ENCODE results near the gene RGL2. TPM values are rescaled to one million over a fixed set of nuclear protein-coding genes. Genes with fewer than 3 reads are reported as not detected.

RGL2 gene
- total and polyA plus RNA-seq, 2 of the 13 experiments (the other 11 are each of a cell fraction or from before 2014, with no cell fraction given), result 22.9 to 47.4 TPM

DNA sequence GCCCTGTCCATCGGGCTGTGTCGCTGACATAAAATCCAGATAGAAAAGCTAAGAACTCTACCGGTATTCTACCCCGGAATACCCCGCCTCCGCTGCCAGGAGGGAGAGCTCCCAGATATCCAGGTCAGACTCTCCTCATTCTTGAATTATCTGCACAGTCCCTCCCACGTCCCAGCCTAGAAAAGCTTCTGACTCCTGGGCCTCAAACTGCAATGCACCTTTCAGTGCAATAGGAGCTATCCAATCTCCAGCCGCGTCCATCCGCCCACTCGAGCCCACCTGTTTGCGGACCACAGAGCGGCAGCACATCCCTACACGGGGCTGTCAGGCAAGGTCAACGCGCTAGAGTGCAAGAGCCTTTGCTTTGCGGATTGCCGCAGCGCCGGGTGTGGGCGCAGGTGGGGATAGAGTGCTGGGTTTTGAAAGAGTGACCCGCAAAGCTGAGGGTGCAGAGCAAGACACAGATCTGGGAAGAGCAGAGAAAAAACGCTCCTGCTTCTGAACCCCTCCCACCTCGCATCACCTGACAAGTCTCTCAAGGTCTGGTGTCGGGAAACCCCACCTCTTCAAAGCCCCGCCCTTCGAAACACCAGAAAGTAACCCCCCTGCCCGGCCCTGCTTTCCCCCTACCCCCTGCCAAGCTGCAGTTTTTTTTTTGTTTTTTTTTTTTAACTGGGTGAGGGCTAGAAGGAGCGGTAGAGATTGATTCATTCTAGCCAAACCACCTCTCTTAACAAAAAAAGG is 13.8 kb upstream of the RGL2 start:
- no TSS peak for BruUV-seq (replicated peaks)
- 0 out of 5 replicates have a peak, but pooled peaks cover 0 to 2% of the 10 kb centered on the region in 2 experiments for H3K36me3 ChIP-seq (replicated peaks in 1 of 2; ENCODE audit: control insufficient read depth in 1 of 2, insufficient read depth in 2 of 2, low read length in 2 of 2)
- H3K9me3 ChIP-seq (ENCODE audit: low read length), result no peaks in the 10 kb centered on the region
- CTCF ChIA-PET (ENCODE audit: low intra/inter-chr PET ratio, low total read pairs), result no interaction called here
- intact Hi-C loops (cut with micrococcal nuclease; ENCODE audit: unreplicated experiment) (loop anchor here (1.0 to 5.0 kb wide), 2 partner anchors 32 to 40 kb away; partner anchors contain the start of genes RPS18 and VPS52), in situ Hi-C loops (cut with HindIII; ENCODE audit: extremely low pct_ligation_motif_present, low pct_unique_long_range_greater_than_20kb) (no loop called here)
- ATAC-seq, result peak; percentile 65
- H3K27me3 ChIP-seq (ENCODE audit: control insufficient read depth in 1 of 2, insufficient read depth in 2 of 2, low read length in 2 of 2), result no peaks in the 10 kb centered on the region; a peak in 1 of 5 replicates
- H2AFZ ChIP-seq (ENCODE audit: low read length), result no peak overlapping the region
- peaks cover 3% of the 10 kb centered on the region; the same call in 1 of the 2 replicates for H4K20me1 ChIP-seq (ENCODE audit: insufficient read depth, low read length)
- peak overlapping the region; percentile 94 for H3K4me2 ChIP-seq (ENCODE audit: low read depth, low read length)
- FAIRE-seq, result peak; percentile 83
- POLR2A ChIA-PET, result interaction anchor here (0.6 to 2.7 kb wide), 10 partner anchors 10 to 340 kb away, joined by 3 to 40 read pairs (median 9); partner anchors contain the start of genes CUTA, PFDN6, PHF1 and RGL2
- H3K27ac ChIP-seq (ENCODE audit: extremely low read length, insufficient read depth, low read length), result peak overlapping the region; percentile 83
- WGBS (ENCODE audit: low lambda C conversion rate), result 7% methylated on average over 26 of the region's 29 CpGs
- H3K9ac ChIP-seq (ENCODE audit: insufficient read depth, low read depth, low read length), result peak overlapping the region; percentile 92
- peaks cover 20% of the 10 kb centered on the region for H3K79me2 ChIP-seq (ENCODE audit: insufficient read depth, low read length)
- peak overlapping the region; percentile 92 to 98 (median 98) for H3K4me3 ChIP-seq (replicated peaks in 1 of 3; ENCODE audit: insufficient read depth in 1 of 3, low read depth in 2 of 3, low read length in 3 of 3)
- DNase-seq (ENCODE audit: low spot score), result peak; percentile 84
- peaks cover 24% of the 10 kb centered on the region for H3K4me1 ChIP-seq (ENCODE audit: insufficient read depth, low read length)
- 0 out of 2 replicates have a peak, but pooled peaks have one; percentile 31 for TF ChIP-seq PCBP1 (IDR thresholded peaks at IDR 0.05; ENCODE audit: borderline replicate concordance, low read depth, low read length)
- no peak; the same call in 1 of the 2 replicates for TF ChIP-seq ZNF766 (CRISPR knock-in tag; IDR thresholded peaks at IDR 0.05; ENCODE audit: borderline replicate concordance)
- peak; percentile 67; the same call in 1 of the 2 replicates for TF ChIP-seq GATAD2A (CRISPR knock-in tag; IDR thresholded peaks at IDR 0.05)
- TF ChIP-seq KMT2A (CRISPR knock-in tag; IDR thresholded peaks at IDR 0.05), result peak; percentile 72
- TF ChIP-seq, protein P1, sequence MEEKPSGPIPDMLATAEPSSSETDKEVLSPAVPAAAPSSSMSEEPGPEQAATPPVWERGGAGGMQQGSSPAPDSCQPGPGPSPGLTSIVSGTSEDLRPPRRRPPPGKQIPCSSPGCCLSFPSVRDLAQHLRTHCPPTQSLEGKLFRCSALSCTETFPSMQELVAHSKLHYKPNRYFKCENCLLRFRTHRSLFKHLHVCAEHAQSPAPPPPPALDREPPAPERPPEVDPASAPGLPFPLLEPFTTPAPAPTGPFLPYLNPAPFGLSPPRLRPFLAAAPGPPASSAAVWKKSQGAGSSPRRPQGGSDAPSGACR (CRISPR knock-in tag; IDR thresholded peaks at IDR 0.05), result 0 out of 2 replicates have a peak, but pooled peaks have one; percentile 31
- TF ChIP-seq ZNF883 (CRISPR knock-in tag; IDR thresholded peaks at IDR 0.05; ENCODE audit: not compliant biosample characterization), result no peak
- peak; percentile 71 for TF ChIP-seq ZEB1 (IDR thresholded peaks at IDR 0.05; ENCODE audit: insufficient replicate concordance, low read depth)
- peak; percentile 59 for TF ChIP-seq TEAD3 (CRISPR knock-in tag; optimal IDR thresholded peaks at IDR 0.05; ENCODE audit: borderline replicate concordance)
- TF ChIP-seq NCOA2 (CRISPR knock-in tag; IDR thresholded peaks at IDR 0.05), result peak; percentile 16; the same call in 1 of the 2 replicates
- TF ChIP-seq ZNF362 (CRISPR knock-in tag; IDR thresholded peaks at IDR 0.05; ENCODE audit: borderline replicate concordance), result peak; percentile 69; the same call in 1 of the 2 replicates
- TF ChIP-seq TBX2 (CRISPR knock-in tag; IDR thresholded peaks at IDR 0.05; ENCODE audit: borderline replicate concordance), result peak; percentile 72; the same call in 1 of the 2 replicates
- TF ChIP-seq NFKBIZ (CRISPR knock-in tag; IDR thresholded peaks at IDR 0.05), result 0 out of 2 replicates have a peak, but pooled peaks have one; percentile 37
- peak in 1 of 2 experiments; percentile 59; a peak in 1 of 4 replicates for TF ChIP-seq POLR2A (IDR thresholded peaks at IDR 0.05; ENCODE audit: insufficient read depth in 1 of 2, low read depth in 2 of 2, low read length in 2 of 2)
- TF ChIP-seq HIVEP1 (CRISPR knock-in tag; IDR thresholded peaks at IDR 0.05), result peak; percentile 69; the same call in 1 of the 2 replicates
- no peak for TF ChIP-seq ZNF672 (CRISPR knock-in tag; IDR thresholded peaks at IDR 0.05)
- no peak for TF ChIP-seq ZNF816 (CRISPR knock-in tag; IDR thresholded peaks at IDR 0.05; ENCODE audit: borderline replicate concordance)
- peak; percentile 48; the same call in 1 of the 2 replicates for TF ChIP-seq ELF3 (CRISPR knock-in tag; IDR thresholded peaks at IDR 0.05)
- peak; percentile 44; the same call in 1 of the 2 replicates for TF ChIP-seq ZNF75D (CRISPR knock-in tag; IDR thresholded peaks at IDR 0.05; ENCODE audit: borderline replicate concordance)
- TF ChIP-seq LCORL (IDR thresholded peaks at IDR 0.05), result no peak
- no peak for TF ChIP-seq LCORL (CRISPR knock-in tag; IDR thresholded peaks at IDR 0.05)
- 0 out of 2 replicates have a peak, but pooled peaks have one; percentile 33 for TF ChIP-seq ZNF510 (CRISPR knock-in tag; IDR thresholded peaks at IDR 0.05; ENCODE audit: low read depth)
- TF ChIP-seq ZNF121 (CRISPR knock-in tag; IDR thresholded peaks at IDR 0.05), result 0 out of 2 replicates have a peak, but pooled peaks have one; percentile 29
- 0 out of 2 replicates have a peak, but pooled peaks have one; percentile 61 for TF ChIP-seq ZNF543 (CRISPR knock-in tag; IDR thresholded peaks at IDR 0.05)
- TF ChIP-seq RXRB (CRISPR knock-in tag; IDR thresholded peaks at IDR 0.05; ENCODE audit: borderline replicate concordance), result peak; percentile 86

Data from HepG2 (cell line).